Spleen (tissue), 7 donors: ENCODE measurements around the gene SACM1L.

ENCODE experiments used
- POLR2A ChIP-seq, 3 donors: fragments of 450-650 bp; IDR thresholded peaks; one replicate each; pipeline ENCODE4 v1.5.1; 2017; ENCODE audit warnings: antibody characterized with exemption in 3 of 3, mild to moderate bottlenecking in 1 of 3
- POLR2AphosphoS5 ChIP-seq, 3 donors: sonication (generic); formaldehyde crosslinking; IDR thresholded peaks; one replicate each; pipeline ENCODE4 v1.5.1; 2017; ENCODE audit warnings: antibody characterized with exemption in 3 of 3
- TF ChIP-seq, protein P1 (sequence below), 11 experiments: fragments of 200-600 bp in 7 of 11; fragments of 450-650 bp in 4 of 11; sonication (generic) in 4 of 11; IDR thresholded peaks in 8 of 11; conservative IDR thresholded peaks in 3 of 11; 1 replicate in 7 of 11; 2 replicates in 4 of 11; pipeline versions ENCODE4 v1.4.0 to v1.8.0; 2016 to 2021; ENCODE audit warnings: antibody characterized with exemption in 11 of 11, inconsistent platforms in 4 of 11, mild to moderate bottlenecking in 1 of 11
- donor health status: DM: no; HTN: no; CAD: no; lungs with moderate emphysema.
- donor health status: DM: no; HTN: no; CAD: no.
- donor health status: DM: no; HTN: no; CAD: no.

GRCh38 chr3:45742461-45743089, 53.4 kb downstream of the SACM1L start:
- TF ChIP-seq, protein P1, sequence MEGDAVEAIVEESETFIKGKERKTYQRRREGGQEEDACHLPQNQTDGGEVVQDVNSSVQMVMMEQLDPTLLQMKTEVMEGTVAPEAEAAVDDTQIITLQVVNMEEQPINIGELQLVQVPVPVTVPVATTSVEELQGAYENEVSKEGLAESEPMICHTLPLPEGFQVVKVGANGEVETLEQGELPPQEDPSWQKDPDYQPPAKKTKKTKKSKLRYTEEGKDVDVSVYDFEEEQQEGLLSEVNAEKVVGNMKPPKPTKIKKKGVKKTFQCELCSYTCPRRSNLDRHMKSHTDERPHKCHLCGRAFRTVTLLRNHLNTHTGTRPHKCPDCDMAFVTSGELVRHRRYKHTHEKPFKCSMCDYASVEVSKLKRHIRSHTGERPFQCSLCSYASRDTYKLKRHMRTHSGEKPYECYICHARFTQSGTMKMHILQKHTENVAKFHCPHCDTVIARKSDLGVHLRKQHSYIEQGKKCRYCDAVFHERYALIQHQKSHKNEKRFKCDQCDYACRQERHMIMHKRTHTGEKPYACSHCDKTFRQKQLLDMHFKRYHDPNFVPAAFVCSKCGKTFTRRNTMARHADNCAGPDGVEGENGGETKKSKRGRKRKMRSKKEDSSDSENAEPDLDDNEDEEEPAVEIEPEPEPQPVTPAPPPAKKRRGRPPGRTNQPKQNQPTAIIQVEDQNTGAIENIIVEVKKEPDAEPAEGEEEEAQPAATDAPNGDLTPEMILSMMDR (IDR thresholded peaks at IDR 0.05 in 8 of 11, conservative IDR thresholded peaks at IDR 0.05 in 3 of 11) = no peak
- TF ChIP-seq POLR2A (IDR thresholded peaks at IDR 0.05) (no peak), POLR2AphosphoS5 (IDR thresholded peaks at IDR 0.05) (no peak)
